Uterus (tissue), 2 donors: ENCODE measurements around the gene POLR1F.

Source experiments
- CTCF ChIP-seq, 4 experiments: fragments of 200-600 bp in 2 of 4; fragments of 450-650 bp in 2 of 4; sonication (generic) in 2 of 4; IDR thresholded peaks; one replicate each; pipeline ENCODE4 v1.5.1; 2016 to 2019; ENCODE audit warnings: antibody characterized with exemption in 4 of 4, mild to moderate bottlenecking in 2 of 4, moderate library complexity in 1 of 4
- POLR2A ChIP-seq, 2 donors: fragments of 450-650 bp; IDR thresholded peaks; one replicate each; pipeline ENCODE4 v1.6.1; 2016; ENCODE audit warnings: antibody characterized with exemption in 2 of 2, mild to moderate bottlenecking in 1 of 2, moderate library complexity in 1 of 2

GRCh38 chr7:19670806-19671205, 38.0 kb downstream of the POLR1F start:
- no peak for TF ChIP-seq CTCF (IDR thresholded peaks at IDR 0.05)
- no peak for TF ChIP-seq POLR2A (IDR thresholded peaks at IDR 0.05)
